OCI-LY1 (cell line): ENCODE measurements around the gene PPP2R5C.

Source experiments
- EZH2 ChIP-seq: fragments of 200-600 bp; sonication (generic), shearing (Covaris generic); IDR thresholded peaks from 2 replicates; pipeline ENCODE4 v1.8.0; 2017; ENCODE audit warnings: borderline replicate concordance, mixed run types, mild to moderate bottlenecking, antibody characterized with exemption, low read length, moderate library complexity, mixed read lengths
- TF ChIP-seq, protein P1 (sequence below): fragments of 200-600 bp; sonication (generic), shearing (Covaris generic); IDR thresholded peaks from 2 replicates; pipeline ENCODE4 v1.5.1; 2017; ENCODE audit warnings: mild to moderate bottlenecking, antibody characterized with exemption, low read length, moderate library complexity, mixed read lengths

DNA sequence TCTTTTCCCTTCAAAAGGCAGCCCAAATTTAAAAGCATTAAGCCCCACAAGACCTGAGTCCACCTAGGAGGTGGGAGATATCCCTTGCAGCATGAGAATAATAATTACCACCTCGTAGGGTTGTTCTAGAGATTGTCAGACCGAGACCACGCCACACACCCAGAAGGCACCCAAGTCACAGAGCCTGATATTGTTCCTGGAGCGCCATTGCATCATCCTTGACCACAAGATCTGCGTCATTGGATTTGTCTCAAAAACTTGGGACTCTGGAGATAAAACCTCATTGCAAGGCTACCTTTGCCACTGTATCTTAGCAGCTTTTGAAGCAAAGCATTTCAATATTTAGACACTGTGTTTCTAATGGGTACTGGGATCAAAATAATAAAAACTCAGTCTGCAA is 29.4 kb upstream of the PPP2R5C start:
- TF ChIP-seq, protein P1, sequence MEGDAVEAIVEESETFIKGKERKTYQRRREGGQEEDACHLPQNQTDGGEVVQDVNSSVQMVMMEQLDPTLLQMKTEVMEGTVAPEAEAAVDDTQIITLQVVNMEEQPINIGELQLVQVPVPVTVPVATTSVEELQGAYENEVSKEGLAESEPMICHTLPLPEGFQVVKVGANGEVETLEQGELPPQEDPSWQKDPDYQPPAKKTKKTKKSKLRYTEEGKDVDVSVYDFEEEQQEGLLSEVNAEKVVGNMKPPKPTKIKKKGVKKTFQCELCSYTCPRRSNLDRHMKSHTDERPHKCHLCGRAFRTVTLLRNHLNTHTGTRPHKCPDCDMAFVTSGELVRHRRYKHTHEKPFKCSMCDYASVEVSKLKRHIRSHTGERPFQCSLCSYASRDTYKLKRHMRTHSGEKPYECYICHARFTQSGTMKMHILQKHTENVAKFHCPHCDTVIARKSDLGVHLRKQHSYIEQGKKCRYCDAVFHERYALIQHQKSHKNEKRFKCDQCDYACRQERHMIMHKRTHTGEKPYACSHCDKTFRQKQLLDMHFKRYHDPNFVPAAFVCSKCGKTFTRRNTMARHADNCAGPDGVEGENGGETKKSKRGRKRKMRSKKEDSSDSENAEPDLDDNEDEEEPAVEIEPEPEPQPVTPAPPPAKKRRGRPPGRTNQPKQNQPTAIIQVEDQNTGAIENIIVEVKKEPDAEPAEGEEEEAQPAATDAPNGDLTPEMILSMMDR = no peak
- no peak for TF ChIP-seq EZH2
